Upper lobe of right lung (tissue), 1 donor: ENCODE measurements around the gene CETP. TPM values are rescaled to one million over a fixed set of nuclear protein-coding genes. Genes with fewer than 3 reads are reported as not detected.

ENCODE experiments used
- ATAC-seq: fragments of 200-7000 bp; cut with Tn5 transposase; one replicate; pipeline ENCODE4 v1.9.1; 2020; ENCODE audit warnings: mild to moderate bottlenecking, moderate library complexity
- DNase-seq: peaks from one replicate; pipeline ENCODE4 v3.0.0-alpha.2; 2020
- H3K27ac ChIP-seq: fragments of 200-600 bp; one replicate; pipeline ENCODE4 v1.8.0; 2022
- H3K27me3 ChIP-seq: fragments of 200-600 bp; one replicate; pipeline ENCODE4 v1.8.0; 2022; ENCODE audit warnings: mild to moderate bottlenecking
- H3K36me3 ChIP-seq: fragments of 200-600 bp; one replicate; pipeline ENCODE4 v1.8.0; 2022
- H3K4me1 ChIP-seq: fragments of 200-600 bp; one replicate; pipeline ENCODE4 v1.8.0; 2022
- H3K4me3 ChIP-seq: fragments of 200-600 bp; one replicate; pipeline ENCODE4 v1.8.0; 2022; ENCODE audit warnings: mild to moderate bottlenecking
- H3K9me3 ChIP-seq: fragments of 200-600 bp; one replicate; pipeline ENCODE4 v1.8.0; 2022
- CTCF ChIP-seq: fragments of 200-600 bp; IDR thresholded peaks from one replicate; pipeline ENCODE4 v1.8.0; 2022; ENCODE audit warnings: antibody characterized with exemption
- intact Hi-C: fragments of 100-400 bp; cut with DNase I; formaldehyde crosslinking; loops from one replicate; pipeline ENCODE4 v1.11.0; 2022
- total RNA-seq: library from RNA; stranded (reverse); fragmentation: NEBNext Ultra II Directional; extraction: Animal tissue kit (Norgen Biotek cat#: 25700); gene quantifications from one replicate; pipeline ENCODE4 v1.2.1, GENCODE V29; 2021
- donor health status: DM: no; HTN: yes; CAD: no; lungs with severe emphysema.

Gene CETP
- total RNA-seq, 1 donor from 2014 or later = 1.9 TPM

DNA sequence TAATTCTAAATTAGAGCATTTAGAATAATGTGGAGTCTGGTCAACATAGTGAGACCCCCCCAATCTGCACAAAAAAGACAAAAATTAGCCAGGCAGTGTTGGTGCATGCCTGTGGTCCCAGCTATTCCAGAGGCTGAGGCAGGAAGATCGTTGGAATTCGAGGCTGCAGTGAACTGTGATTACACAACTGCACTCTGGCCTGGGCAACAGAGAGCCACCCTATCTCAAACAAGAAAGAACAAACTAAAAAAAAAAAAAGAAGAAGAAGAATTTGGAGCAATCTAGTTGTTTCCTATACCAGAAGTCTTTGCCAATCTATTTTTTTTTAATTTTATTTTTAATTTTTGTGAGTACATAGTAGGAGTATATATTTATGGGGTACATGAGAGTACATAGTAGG is 6.0 kb downstream of the CETP start:
- intact Hi-C loops = no loop called here
- Histone ChIP-seq H3K36me3 (no peaks in the 10 kb centered on the region), H3K27ac (no peak overlapping the region), H3K27me3 (no peaks in the 10 kb centered on the region), H3K9me3 (no peaks in the 10 kb centered on the region), H3K4me3 (no peak overlapping the region), H3K4me1 (peaks cover 19% of the 10 kb centered on the region)
- DNase-seq = no peak
- no peak for ATAC-seq
- no peak for TF ChIP-seq CTCF

DNA sequence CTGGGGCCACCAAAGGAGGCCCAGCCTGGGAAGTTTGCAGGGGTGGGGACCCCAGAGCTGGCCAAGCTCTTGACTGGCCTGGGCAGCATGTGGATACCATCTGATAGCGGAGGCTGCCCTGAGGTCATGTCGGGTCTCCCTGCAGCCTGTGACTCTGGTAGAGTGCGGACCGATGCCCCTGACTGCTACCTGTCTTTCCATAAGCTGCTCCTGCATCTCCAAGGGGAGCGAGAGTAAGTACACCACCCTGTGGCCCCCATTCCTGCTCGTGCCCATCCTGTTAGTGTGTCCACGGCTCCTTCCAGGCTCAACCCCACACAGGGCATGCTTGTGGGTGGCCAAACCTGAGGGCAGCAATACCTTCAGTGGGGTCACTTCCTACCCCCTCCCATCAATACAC is 8.0 kb downstream of the CETP start:
- H3K36me3 ChIP-seq = no peaks in the 10 kb centered on the region
- no peak overlapping the region for H3K4me3 ChIP-seq
- no peak overlapping the region for H3K27ac ChIP-seq
- DNase-seq (no peak), ATAC-seq (no peak)
- H3K27me3 ChIP-seq = no peaks in the 10 kb centered on the region
- H3K4me1 ChIP-seq = peaks cover 17% of the 10 kb centered on the region
- intact Hi-C loops = no loop called here
- TF ChIP-seq CTCF = no peak
- H3K9me3 ChIP-seq = no peaks in the 10 kb centered on the region

- no peak for DNase-seq
- H3K4me3 ChIP-seq = no peak overlapping the region
- ATAC-seq = no peak
Observed at GRCh38 chr16:56970934-56971767, 9.4 kb downstream of the CETP start.

GRCh38 chr16:56971768-56972043 is 10.0 kb downstream of the CETP start:
- no peaks in the 10 kb centered on the region for H3K4me1 ChIP-seq
- H3K9me3 ChIP-seq = no peaks in the 10 kb centered on the region
- H3K4me3 ChIP-seq = no peak overlapping the region
- H3K36me3 ChIP-seq = no peaks in the 10 kb centered on the region
- no peak for TF ChIP-seq CTCF
- no peaks in the 10 kb centered on the region for H3K27me3 ChIP-seq
- H3K27ac ChIP-seq = no peak overlapping the region
- intact Hi-C loops = no loop called here
- no peak for DNase-seq
- no peak for ATAC-seq

More at GRCh38 chr16:56970934-56971767, 9.4 kb downstream of the CETP start:
- no peak overlapping the region for H3K27ac ChIP-seq
- no peaks in the 10 kb centered on the region for H3K36me3 ChIP-seq
- intact Hi-C loops = no loop called here
- no peak for TF ChIP-seq CTCF
- H3K27me3 ChIP-seq = no peaks in the 10 kb centered on the region
- H3K4me1 ChIP-seq = peaks cover 3% of the 10 kb centered on the region
- no peaks in the 10 kb centered on the region for H3K9me3 ChIP-seq

- DNase-seq (no peak), ATAC-seq (no peak)
- Histone ChIP-seq H3K9me3 (no peaks in the 10 kb centered on the region), H3K4me3 (no peak overlapping the region), H3K27me3 (no peaks in the 10 kb centered on the region), H3K27ac (no peak overlapping the region), H3K36me3 (no peaks in the 10 kb centered on the region), H3K4me1 (no peaks in the 10 kb centered on the region)
- TF ChIP-seq CTCF = no peak
- intact Hi-C loops = no loop called here
Observed at GRCh38 chr16:56972403-56973293, 10.9 kb downstream of the CETP start.
